ENCODE results near the gene COL23A1.
A peak's percentile ranks its signal among the peaks of the same experiment; 100 is the strongest.

Gene COL23A1

DNA sequence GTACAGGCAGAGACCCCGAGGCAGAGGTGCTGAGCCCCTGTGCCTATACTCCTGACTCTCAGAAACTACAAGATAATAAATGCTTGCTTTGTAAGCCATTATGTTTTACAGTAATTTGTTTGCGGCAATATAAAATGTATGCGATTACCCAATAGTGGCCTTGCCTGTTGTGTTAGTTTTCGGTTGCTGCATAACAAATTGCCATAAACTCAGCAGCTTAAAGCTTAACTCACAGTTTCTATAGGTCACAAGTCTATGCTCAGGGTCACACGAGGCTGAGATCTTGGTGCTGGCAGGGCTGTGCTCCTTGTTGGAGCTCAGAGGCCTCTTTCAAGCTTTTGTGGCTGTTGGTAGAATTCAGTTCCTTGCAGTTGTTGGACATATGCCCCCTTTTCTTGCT, 114.8 kb downstream of the COL23A1 start:
- no peak for DNase-seq (ENCODE audit: low read depth)

DNA sequence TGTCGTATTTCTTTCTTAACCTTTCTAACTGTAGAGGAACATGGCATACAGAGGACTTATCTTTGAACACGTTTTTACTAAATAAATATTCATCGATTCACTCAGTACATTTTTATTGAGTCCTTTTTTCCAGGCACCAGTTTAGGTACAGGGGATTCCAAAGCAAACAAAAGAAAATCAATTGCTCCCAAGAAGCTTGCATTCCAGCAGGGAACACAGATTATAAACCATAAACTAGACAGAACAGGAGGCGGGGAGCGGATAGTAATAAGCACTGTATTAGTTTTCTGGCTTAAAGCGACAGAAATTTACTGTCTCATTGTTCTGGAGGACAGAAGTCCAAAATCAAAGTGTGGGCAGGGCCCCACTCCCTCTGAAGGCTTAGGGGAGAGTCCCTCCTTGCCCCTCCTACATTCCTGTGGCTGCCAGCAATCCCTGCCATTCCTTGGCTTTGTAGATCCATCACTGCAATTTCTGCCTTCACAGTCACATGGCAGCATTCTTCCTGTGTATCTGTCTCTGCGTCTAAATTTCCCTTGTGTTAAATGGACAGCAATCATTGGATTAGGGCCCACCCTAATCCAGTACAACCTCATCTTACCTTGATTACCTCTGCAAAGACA, 115.5 kb downstream of the COL23A1 start:
- no peak for DNase-seq (ENCODE audit: low read depth)

GRCh38 chr5:178473854-178474253, 116.3 kb downstream of the COL23A1 start:
- no peak for DNase-seq (ENCODE audit: low read depth)

DNA sequence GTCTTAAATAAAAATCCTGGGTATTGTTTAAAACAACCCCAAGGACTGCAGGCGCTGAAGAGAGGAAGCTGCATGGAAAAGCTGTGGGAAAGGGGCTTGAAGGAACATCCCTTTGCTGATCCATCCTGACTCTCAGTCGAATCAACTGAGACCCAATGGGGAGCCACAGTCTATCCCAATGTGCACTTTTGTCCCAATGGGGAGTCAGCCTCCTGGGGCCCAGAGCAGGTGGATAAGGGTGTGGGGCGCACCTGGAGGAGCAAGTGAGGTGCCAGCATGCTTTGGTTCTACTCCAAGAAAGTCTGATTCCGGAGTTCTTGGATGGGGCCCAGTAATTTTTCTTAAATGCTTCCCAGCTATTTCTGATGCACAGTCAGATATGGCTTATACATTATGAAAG, 118.1 kb downstream of the COL23A1 start:
- no peak for DNase-seq (ENCODE audit: low read depth)

- DNase-seq (ENCODE audit: low read depth) = no peak
These were observed 118.5 kb downstream of the COL23A1 start for GRCh38 chr5:178471711-178472110.

GRCh38 chr5:178470760-178471025, 119.5 kb downstream of the COL23A1 start:
- no peak for DNase-seq (ENCODE audit: low read depth)

- no peak for DNase-seq (ENCODE audit: low read depth)
These were observed 120.0 kb downstream of the COL23A1 start for GRCh38 chr5:178469975-178470759.

- DNase-seq (ENCODE audit: low read depth) = no peak
These were observed 120.9 kb downstream of the COL23A1 start for GRCh38 chr5:178469011-178469974.

- DNase-seq (ENCODE audit: low read depth) = no peak
These were observed 122.0 kb downstream of the COL23A1 start for GRCh38 chr5:178468196-178468685.

- no peak for DNase-seq (ENCODE audit: low read depth)
These were observed 122.5 kb downstream of the COL23A1 start for GRCh38 chr5:178467568-178468195.

GRCh38 chr5:178467205-178467567, 123.0 kb downstream of the COL23A1 start:
- no peak for DNase-seq (ENCODE audit: low read depth)

DNA sequence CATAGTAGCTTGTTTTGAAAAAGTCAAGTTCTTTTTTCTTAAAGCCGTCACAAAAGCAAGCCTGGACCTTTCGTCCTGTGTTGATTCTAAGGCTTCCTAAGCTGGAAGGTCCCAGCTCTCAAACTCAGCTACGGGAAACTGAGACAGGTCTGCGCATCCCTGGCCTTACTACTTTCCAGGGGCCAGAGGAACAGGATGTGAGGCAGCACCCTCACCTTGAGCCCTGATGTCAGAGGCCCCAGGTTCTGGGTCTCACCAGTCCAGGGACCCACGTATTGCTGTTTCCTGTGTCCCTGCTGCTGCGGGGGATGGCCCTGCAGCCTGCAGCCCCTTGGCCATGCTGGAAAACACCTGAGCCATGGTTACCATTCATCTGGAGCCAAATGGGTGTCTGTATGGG, 123.9 kb downstream of the COL23A1 start:
- no peak for DNase-seq (ENCODE audit: low read depth)

- DNase-seq (ENCODE audit: low read depth) = no peak
These were observed 124.3 kb downstream of the COL23A1 start for GRCh38 chr5:178465861-178466288.

DNA sequence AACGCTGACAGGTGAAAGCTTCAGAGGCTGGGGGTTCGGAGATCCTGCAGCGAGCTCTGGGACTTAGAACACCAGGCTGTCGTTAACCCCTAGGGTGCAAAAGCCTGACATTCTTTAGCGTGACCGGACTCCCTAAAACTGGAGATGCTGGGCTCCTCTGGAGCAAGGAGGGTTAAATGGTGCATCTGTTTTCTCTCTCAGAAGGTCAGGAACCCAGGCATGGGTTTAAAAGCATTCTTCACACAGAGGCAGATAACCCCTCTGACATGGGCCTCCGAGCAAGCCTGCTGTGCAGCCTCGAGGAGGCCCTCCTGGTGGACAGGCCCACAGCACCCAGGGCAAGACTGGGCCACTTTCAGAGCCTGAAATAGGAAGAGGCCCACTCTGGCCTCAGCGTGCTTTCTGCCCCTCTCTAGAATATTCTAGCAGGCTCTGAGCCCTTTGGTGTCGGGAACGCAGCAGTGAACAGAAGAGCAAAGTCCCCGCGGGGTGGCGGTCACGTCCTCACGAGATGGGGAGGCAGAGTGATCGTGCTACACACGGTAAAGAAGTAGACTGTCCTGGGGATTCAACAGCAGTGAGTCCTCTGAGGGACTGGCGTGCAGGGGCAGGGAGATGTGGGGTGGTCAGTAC, 124.8 kb downstream of the COL23A1 start:
- DNase-seq (ENCODE audit: low read depth) = no peak

- DNase-seq (ENCODE audit: low read depth) = no peak
These were observed 125.7 kb downstream of the COL23A1 start for GRCh38 chr5:178464431-178465048.

- DNase-seq (ENCODE audit: low read depth) = no peak
These were observed 126.7 kb downstream of the COL23A1 start for GRCh38 chr5:178463321-178464155.

DNA sequence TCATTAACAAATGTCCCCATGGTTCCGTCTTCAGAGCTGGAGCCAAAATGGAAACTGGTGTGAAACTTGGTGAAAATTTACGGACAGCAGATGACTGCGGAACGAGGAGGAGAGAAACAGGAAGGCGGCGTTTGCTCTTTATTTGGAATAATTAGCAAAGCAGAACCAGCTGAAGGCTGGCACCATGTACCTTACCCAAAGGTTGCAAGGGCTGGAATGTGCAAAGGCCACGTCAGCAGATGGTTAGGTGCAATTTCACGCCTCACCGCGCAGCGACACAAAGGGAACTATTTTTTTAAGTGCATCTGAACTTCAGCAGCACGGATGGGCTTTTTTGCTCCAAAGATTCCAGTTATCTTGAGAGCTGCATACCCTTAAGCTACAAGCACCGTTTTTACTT, 127.4 kb downstream of the COL23A1 start:
- DNase-seq (ENCODE audit: low read depth) = no peak

DNA sequence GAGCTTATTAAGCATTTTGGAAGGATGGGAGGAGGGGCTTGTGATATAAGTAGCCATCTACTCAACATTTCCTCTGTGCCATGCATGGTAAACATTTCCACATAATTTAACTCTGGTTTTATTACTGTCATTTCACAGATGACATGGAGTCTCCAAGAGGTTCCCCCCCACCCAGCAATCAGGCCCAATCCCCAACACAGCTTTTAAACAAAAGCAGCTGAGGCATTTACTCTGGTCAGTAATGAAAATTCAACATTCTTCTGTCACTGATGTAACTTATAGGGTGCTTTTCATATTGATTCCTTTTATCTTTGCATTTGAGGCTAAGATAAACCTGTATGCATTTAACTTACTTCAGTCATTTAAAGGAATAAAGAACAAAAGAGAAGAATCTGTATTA, 128.1 kb downstream of the COL23A1 start:
- no peak for DNase-seq (ENCODE audit: low read depth)

GRCh38 chr5:178461004-178461730, 129.0 kb downstream of the COL23A1 start:
- peak; percentile 32 for DNase-seq (ENCODE audit: low read depth)

GRCh38 chr5:178460598-178460997, 129.6 kb downstream of the COL23A1 start:
- no peak for DNase-seq (ENCODE audit: low read depth)
